Keratinocyte (primary cell): ENCODE measurements around the gene SYNE2. TPM values are rescaled to one million over a fixed set of nuclear protein-coding genes. Genes with fewer than 3 reads are reported as not detected.

ENCODE experiments used
- DNase-seq: peaks from one replicate; pipeline ENCODE4 v3.0.0-alpha.2; 2011; ENCODE audit warnings: low read depth, missing footprints, low spot score
- FAIRE-seq: peaks from 2 replicates; lab custom pipeline; 2011; peaks lifted over from hg19 to GRCh38; lab: Jason Lieb, UNC
- H2AFZ ChIP-seq: 2 replicates; pipeline ENCODE4 v1.6.0; 2012; ENCODE audit warnings: low read length, control low read depth, inconsistent platforms; ENCODE audit not compliant: control insufficient read depth
- H3K27ac ChIP-seq: 2 replicates; pipeline ENCODE4 v1.5.1; 2011; ENCODE audit warnings: low read length; ENCODE audit not compliant: control insufficient read depth, insufficient read depth
- H3K27me3 ChIP-seq: 3 replicates; pipeline ENCODE4 v1.6.0; 2011; ENCODE audit warnings: low read length; ENCODE audit not compliant: control insufficient read depth, insufficient read depth; ENCODE audit errors: extremely low read depth
- H3K36me3 ChIP-seq, 2 experiments: 2 replicates in 1 of 2; 3 replicates in 1 of 2; pipeline ENCODE4 v1.5.1; 2011; ENCODE audit warnings: low read length in 2 of 2, mild to moderate bottlenecking in 1 of 2; ENCODE audit not compliant: control insufficient read depth in 2 of 2, insufficient read depth in 2 of 2; ENCODE audit errors: extremely low read depth in 1 of 2
- H3K4me1 ChIP-seq: 3 replicates; pipeline ENCODE4 v1.5.1; 2011; ENCODE audit warnings: low read length; ENCODE audit not compliant: control insufficient read depth, insufficient read depth; ENCODE audit errors: extremely low read depth
- H3K4me2 ChIP-seq: 3 replicates; pipeline ENCODE4 v1.6.0; 2011; ENCODE audit warnings: low read depth, low read length; ENCODE audit not compliant: control insufficient read depth, insufficient read depth; ENCODE audit errors: extremely low read depth
- H3K4me3 ChIP-seq, 3 experiments: fragments of 200-600 bp in 1 of 3; sonication (generic) in 1 of 3; 2 replicates in 2 of 3; 3 replicates in 1 of 3; pipeline ENCODE4 v1.5.1; 2011 to 2016; ENCODE audit warnings: low read length in 3 of 3, mild to moderate bottlenecking in 3 of 3, control low read depth in 2 of 3, inconsistent platforms in 1 of 3, low read depth in 1 of 3, mixed read lengths in 1 of 3, mixed run types in 1 of 3, moderate library complexity in 1 of 3; ENCODE audit not compliant: control insufficient read depth in 2 of 3, insufficient read depth in 2 of 3; ENCODE audit errors: extremely low read depth in 1 of 3
- H3K79me2 ChIP-seq: 2 replicates; pipeline ENCODE4 v1.6.0; 2012; ENCODE audit warnings: low read length; ENCODE audit not compliant: control insufficient read depth, insufficient read depth
- H3K9ac ChIP-seq: 3 replicates; pipeline ENCODE4 v1.6.0; 2011; ENCODE audit warnings: low read length; ENCODE audit not compliant: control insufficient read depth, insufficient read depth; ENCODE audit errors: extremely low read depth
- H3K9me1 ChIP-seq: 3 replicates; pipeline ENCODE4 v1.6.0; 2011; ENCODE audit warnings: low read length; ENCODE audit not compliant: control insufficient read depth, insufficient read depth; ENCODE audit errors: extremely low read depth
- H3K9me3 ChIP-seq: 2 replicates; pipeline ENCODE4 v1.5.1; 2012; ENCODE audit warnings: low read depth, low read length; ENCODE audit not compliant: control insufficient read depth
- H4K20me1 ChIP-seq: 3 replicates; pipeline ENCODE4 v1.6.0; 2011; ENCODE audit warnings: low read length; ENCODE audit not compliant: control insufficient read depth, insufficient read depth; ENCODE audit errors: extremely low read depth
- EZH2 ChIP-seq: IDR thresholded peaks from one replicate; pipeline ENCODE4 v1.6.1; 2012; ENCODE audit warnings: inconsistent platforms, mild to moderate bottlenecking, low read length, moderate library complexity
- dilution Hi-C: fragments of 300-500 bp; cut with MboI; formaldehyde crosslinking; loops from one replicate; pipeline ENCODE4 v1.7.0; 2020; ENCODE audit warnings: low sequenced_read_pairs; ENCODE audit not compliant: extremely low pct_ligation_motif_present
- polyA plus RNA-seq, 5 experiments: library from polyadenylated mRNA; depleted of rRNA in 3 of 5; stranded (reverse) in 3 of 5; stranded (forward) in 1 of 5; unstranded in 1 of 5; fragments of >200 nt; gene quantifications; 1 replicate in 1 of 5; 2 replicates in 3 of 5; 3 replicates in 1 of 5; pipeline versions ENCODE4 v1.2.1 to v1.2.3, GENCODE V29; 2011 to 2012; ENCODE audit warnings: missing spikeins in 2 of 5, low read depth in 1 of 5, low replicate concordance in 1 of 5
- TF ChIP-seq, protein P1 (sequence below), 3 experiments: IDR thresholded peaks in 1 of 3; conservative IDR thresholded peaks in 1 of 3; optimal IDR thresholded peaks in 1 of 3; 2 replicates in 2 of 3; 3 replicates in 1 of 3; pipeline versions ENCODE3 to v1.5.1; 2011; ENCODE audit warnings: low read length in 3 of 3, mild to moderate bottlenecking in 3 of 3, moderate library complexity in 2 of 3, control low read depth in 1 of 3, inconsistent platforms in 1 of 3; ENCODE audit not compliant: insufficient read depth in 2 of 3; ENCODE audit errors: extremely low read depth in 1 of 3

SYNE2 gene
- polyA plus RNA-seq, 1 donor (not counting 4 experiments of a cell fraction or from before 2014, with no cell fraction given) = 9.9 TPM

DNA sequence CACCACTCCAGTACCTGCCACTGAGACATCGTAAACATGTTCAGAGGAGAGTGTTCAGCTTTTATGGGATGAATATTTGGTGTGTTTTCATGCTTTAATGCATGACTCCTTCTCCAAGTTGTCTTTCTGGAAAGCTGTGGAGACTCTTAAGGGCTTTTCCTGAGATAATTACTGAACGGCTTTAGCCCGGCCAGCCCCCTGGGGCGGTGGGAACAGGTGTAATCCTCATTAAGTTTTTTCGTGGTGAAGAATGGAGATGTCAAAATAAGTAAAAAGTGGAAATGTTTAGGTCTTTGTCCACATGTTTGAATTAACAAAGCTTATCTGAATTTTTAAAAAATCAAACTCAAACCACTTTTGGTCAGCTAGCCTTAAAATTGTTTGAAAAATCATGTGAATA, 1.5 kb downstream of the SYNE2 start:
- no peak for FAIRE-seq
- peak overlapping the region; percentile 83 for H3K9ac ChIP-seq
- DNase-seq = no peak
- dilution Hi-C loops = no loop called here
- no peaks in the 10 kb centered on the region for H3K27me3 ChIP-seq
- no peaks in the 10 kb centered on the region for H3K9me3 ChIP-seq
- peaks cover 25% of the 10 kb centered on the region for H3K79me2 ChIP-seq
- peaks cover 30% of the 10 kb centered on the region for H3K4me1 ChIP-seq
- TF ChIP-seq, protein P1, sequence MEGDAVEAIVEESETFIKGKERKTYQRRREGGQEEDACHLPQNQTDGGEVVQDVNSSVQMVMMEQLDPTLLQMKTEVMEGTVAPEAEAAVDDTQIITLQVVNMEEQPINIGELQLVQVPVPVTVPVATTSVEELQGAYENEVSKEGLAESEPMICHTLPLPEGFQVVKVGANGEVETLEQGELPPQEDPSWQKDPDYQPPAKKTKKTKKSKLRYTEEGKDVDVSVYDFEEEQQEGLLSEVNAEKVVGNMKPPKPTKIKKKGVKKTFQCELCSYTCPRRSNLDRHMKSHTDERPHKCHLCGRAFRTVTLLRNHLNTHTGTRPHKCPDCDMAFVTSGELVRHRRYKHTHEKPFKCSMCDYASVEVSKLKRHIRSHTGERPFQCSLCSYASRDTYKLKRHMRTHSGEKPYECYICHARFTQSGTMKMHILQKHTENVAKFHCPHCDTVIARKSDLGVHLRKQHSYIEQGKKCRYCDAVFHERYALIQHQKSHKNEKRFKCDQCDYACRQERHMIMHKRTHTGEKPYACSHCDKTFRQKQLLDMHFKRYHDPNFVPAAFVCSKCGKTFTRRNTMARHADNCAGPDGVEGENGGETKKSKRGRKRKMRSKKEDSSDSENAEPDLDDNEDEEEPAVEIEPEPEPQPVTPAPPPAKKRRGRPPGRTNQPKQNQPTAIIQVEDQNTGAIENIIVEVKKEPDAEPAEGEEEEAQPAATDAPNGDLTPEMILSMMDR (optimal IDR thresholded peaks at IDR 0.05 in 1 of 3, IDR thresholded peaks at IDR 0.05 in 1 of 3, conservative IDR thresholded peaks at IDR 0.05 in 1 of 3; ENCODE audit: extremely low read depth in 1 of 3, insufficient read depth in 2 of 3, low read length in 3 of 3) = no peak
- no peak for TF ChIP-seq EZH2
- H3K4me3 ChIP-seq = peak overlapping the region; percentile 66 to 83 (median 73)
- peak overlapping the region; percentile 93 for H3K27ac ChIP-seq
- no peaks in the 10 kb centered on the region for H3K36me3 ChIP-seq
- H2AFZ ChIP-seq = peak overlapping the region; percentile 31
- H3K4me2 ChIP-seq = peak overlapping the region; percentile 99
- no peaks in the 10 kb centered on the region for H3K9me1 ChIP-seq
- no peaks in the 10 kb centered on the region for H4K20me1 ChIP-seq

DNA sequence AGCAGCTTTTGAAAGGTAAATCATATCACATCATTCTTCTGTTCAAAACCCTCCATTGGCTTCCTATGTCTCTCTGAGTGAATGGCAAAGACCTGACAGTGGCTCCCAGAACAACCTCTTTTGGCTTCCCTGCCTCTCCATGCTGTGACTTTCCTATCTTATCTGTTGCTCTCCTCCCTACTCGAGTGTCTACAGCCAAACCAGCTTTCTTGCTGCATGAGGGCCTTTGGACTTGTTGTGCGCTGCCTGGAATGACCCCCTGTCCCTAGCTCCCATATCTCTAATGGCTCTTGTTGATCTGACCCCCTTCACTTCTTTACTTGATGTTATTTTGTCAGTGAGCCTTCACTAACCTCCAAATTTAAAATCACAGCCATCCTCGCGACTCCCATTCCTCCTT, 2.5 kb downstream of the SYNE2 start:
- no peaks in the 10 kb centered on the region for H3K9me3 ChIP-seq
- no peaks in the 10 kb centered on the region for H4K20me1 ChIP-seq
- TF ChIP-seq, protein P1 (optimal IDR thresholded peaks at IDR 0.05 in 1 of 3, IDR thresholded peaks at IDR 0.05 in 1 of 3, conservative IDR thresholded peaks at IDR 0.05 in 1 of 3; ENCODE audit: extremely low read depth in 1 of 3, insufficient read depth in 2 of 3, low read length in 3 of 3) = no peak
- dilution Hi-C loops = no loop called here
- peak overlapping the region in 1 of 3 experiments; percentile 29 for H3K4me3 ChIP-seq
- no peak overlapping the region for H2AFZ ChIP-seq
- H3K79me2 ChIP-seq = peaks cover 25% of the 10 kb centered on the region
- H3K9me1 ChIP-seq = no peaks in the 10 kb centered on the region
- peak overlapping the region; percentile 51 for H3K4me2 ChIP-seq
- peak overlapping the region; percentile 34 for H3K9ac ChIP-seq
- H3K27me3 ChIP-seq = no peaks in the 10 kb centered on the region
- FAIRE-seq (peak; percentile 13), DNase-seq (no peak)
- peaks cover 30% of the 10 kb centered on the region for H3K4me1 ChIP-seq
- peak overlapping the region; percentile 93 for H3K27ac ChIP-seq
- H3K36me3 ChIP-seq = no peaks in the 10 kb centered on the region
